Measurements from ENCODE around the gene TMED10. TPM values are rescaled to one million over a fixed set of nuclear protein-coding genes. Genes with fewer than 3 reads are reported as not detected.

Gene TMED10
- total RNA-seq, 2 experiments from 2014 or later: 173 to 179 TPM

DNA sequence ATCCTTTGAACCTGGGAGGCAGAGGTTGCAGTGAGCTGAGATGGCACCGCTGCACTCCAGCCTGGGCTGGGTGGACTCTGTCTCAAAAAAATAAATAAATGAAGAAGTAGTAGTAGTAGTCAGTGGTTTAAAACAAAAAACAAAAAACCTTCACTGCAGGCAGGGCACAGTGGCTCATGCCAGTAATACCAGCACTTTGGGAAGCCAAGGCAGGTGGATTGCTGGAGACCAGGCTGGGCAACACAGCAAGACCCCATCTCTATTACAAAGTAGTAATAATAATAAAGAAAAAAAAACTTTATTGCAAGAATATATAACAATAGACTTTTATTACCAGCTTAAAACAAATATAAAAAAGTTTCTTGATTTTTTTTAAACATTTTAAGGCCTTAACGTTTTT, 35.8 kb downstream of the TMED10 start:
- POLR2A ChIA-PET: interaction anchor here (1.0 kb wide), 1 partner anchor 161 kb away, joined by 3 read pairs; no protein-coding TSS in a partner anchor
- Mint-ChIP-seq H3K9me3 (no peaks in the 10 kb centered on the region), H3K27ac (no peak overlapping the region), H3K27me3 (no peaks in the 10 kb centered on the region), H3K36me3 (ENCODE audit: low read depth) (peaks cover 26% of the 10 kb centered on the region), H3K4me3 (no peak overlapping the region), H3K4me1 (ENCODE audit: low read depth) (peaks cover 57% of the 10 kb centered on the region)
- ATAC-seq (no peak), DNase-seq (no peak)
- intact Hi-C loops (cut with micrococcal nuclease): no loop called here
- CTCF ChIA-PET: interaction anchor here (0.6 to 14.6 kb wide), 13 partner anchors 9 to 348 kb away, joined by 3 to 268 read pairs (median 4); no protein-coding TSS in a partner anchor
- TF ChIP-seq, protein P1, sequence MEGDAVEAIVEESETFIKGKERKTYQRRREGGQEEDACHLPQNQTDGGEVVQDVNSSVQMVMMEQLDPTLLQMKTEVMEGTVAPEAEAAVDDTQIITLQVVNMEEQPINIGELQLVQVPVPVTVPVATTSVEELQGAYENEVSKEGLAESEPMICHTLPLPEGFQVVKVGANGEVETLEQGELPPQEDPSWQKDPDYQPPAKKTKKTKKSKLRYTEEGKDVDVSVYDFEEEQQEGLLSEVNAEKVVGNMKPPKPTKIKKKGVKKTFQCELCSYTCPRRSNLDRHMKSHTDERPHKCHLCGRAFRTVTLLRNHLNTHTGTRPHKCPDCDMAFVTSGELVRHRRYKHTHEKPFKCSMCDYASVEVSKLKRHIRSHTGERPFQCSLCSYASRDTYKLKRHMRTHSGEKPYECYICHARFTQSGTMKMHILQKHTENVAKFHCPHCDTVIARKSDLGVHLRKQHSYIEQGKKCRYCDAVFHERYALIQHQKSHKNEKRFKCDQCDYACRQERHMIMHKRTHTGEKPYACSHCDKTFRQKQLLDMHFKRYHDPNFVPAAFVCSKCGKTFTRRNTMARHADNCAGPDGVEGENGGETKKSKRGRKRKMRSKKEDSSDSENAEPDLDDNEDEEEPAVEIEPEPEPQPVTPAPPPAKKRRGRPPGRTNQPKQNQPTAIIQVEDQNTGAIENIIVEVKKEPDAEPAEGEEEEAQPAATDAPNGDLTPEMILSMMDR (IDR thresholded peaks at IDR 0.05): no peak

DNA sequence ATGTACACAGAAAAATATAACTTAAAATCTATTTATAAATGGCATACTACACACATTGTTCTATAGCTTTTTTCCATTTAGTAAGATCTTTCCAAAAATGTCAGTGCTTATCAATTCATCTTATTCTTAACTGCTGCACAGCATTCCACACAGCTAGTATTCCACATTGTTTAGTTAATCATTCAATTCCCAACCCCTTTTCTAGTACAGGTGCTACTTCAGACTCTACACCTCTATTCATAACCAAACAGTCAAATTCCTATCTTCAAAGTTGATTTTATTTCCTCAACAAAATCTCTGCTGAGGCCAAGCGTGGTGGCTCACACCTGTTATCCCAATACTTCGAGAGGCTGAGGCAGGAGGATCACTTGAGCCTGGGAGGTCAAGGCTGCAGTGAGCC, 37.2 kb downstream of the TMED10 start:
- CTCF ChIA-PET: interaction anchor here (0.5 to 14.6 kb wide), 5 partner anchors 15 to 278 kb away, joined by 3 to 268 read pairs (median 3); no protein-coding TSS in a partner anchor
- no peak for ATAC-seq
- no peak for DNase-seq
- intact Hi-C loops (cut with micrococcal nuclease): no loop called here
- Mint-ChIP-seq H3K4me3 (no peak overlapping the region), H3K27me3 (no peaks in the 10 kb centered on the region), H3K4me1 (ENCODE audit: low read depth) (peaks cover 46% of the 10 kb centered on the region), H3K36me3 (ENCODE audit: low read depth) (peaks cover 26% of the 10 kb centered on the region), H3K27ac (peak overlapping the region; percentile 14), H3K9me3 (no peaks in the 10 kb centered on the region)
- TF ChIP-seq, protein P1 (IDR thresholded peaks at IDR 0.05): no peak
- POLR2A ChIA-PET: interaction anchor here (0.6 to 2.1 kb wide), 2 partner anchors 13 to 1576 kb away, joined by 3 to 8 read pairs; partner anchors contain the start of gene NEK9

DNA sequence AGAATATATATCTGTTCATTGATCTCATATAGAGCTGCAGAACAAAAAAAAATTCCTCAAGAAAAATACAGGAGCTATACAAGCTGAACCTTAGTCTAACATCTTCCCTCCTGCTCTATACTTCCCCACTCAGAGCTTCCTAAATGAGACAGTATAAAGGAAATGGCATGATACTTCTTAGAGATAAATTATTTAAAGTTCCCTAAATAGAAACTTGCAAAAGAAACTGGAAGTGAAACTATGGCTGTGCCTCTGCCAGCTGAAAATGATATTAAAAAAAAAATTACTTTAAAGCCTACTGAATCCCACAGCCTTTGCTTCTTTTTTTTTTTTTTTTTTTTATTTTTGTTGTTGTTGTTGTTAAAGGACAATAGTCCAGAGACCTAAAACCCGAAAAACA, 37.9 kb downstream of the TMED10 start:
- Mint-ChIP-seq H3K27me3 (no peaks in the 10 kb centered on the region), H3K4me1 (ENCODE audit: low read depth) (peaks cover 42% of the 10 kb centered on the region), H3K9me3 (peaks cover 2% of the 10 kb centered on the region)

DNA sequence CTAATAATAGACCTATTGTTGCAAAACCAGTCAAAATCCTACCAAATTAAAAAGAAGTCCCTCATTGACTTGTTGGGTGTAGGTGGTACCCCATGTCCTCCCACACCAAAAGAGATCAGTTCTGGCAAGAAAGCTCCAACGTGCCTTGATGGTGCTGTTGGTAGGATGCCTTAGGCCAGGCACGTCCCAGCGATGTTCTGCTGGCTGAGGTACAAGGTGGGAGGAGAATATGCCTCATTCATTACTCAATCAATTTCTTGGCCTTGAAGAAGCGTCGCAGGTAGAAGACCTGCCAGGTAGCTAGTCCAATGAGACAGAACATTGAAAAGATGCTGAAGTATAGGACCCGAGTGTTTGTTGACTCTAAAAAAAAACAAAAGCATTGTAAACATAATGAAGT, 41.8 kb downstream of the TMED10 start:
- Mint-ChIP-seq H3K4me1 (ENCODE audit: low read depth) (peaks cover 26% of the 10 kb centered on the region), H3K27ac (peak overlapping the region; percentile 44), H3K4me3 (no peak overlapping the region), H3K36me3 (ENCODE audit: low read depth) (peaks cover 32% of the 10 kb centered on the region), H3K9me3 (peaks cover 2% of the 10 kb centered on the region), H3K27me3 (no peaks in the 10 kb centered on the region)
- TF ChIP-seq, protein P1 (IDR thresholded peaks at IDR 0.05): no peak
- ATAC-seq (no peak), DNase-seq (no peak)
- POLR2A ChIA-PET: interaction anchor here (1.1 to 1.4 kb wide), 2 partner anchors 9 to 167 kb away, joined by 3 read pairs; no protein-coding TSS in a partner anchor
- intact Hi-C loops (cut with micrococcal nuclease): no loop called here
- CTCF ChIA-PET: interaction anchor here (0.9 to 14.6 kb wide), 2 partner anchors 9 to 167 kb away, joined by 4 to 268 read pairs; no protein-coding TSS in a partner anchor

More for the DNA sequence above, 37.9 kb downstream of the TMED10 start:
- Mint-ChIP-seq H3K27ac (peak overlapping the region; percentile 72), H3K4me3 (no peak overlapping the region), H3K36me3 (ENCODE audit: low read depth) (peaks cover 28% of the 10 kb centered on the region)
- TF ChIP-seq, protein P1 (IDR thresholded peaks at IDR 0.05): no peak
- ChIA-PET CTCF (interaction anchor here (1.0 to 14.6 kb wide), 6 partner anchors 12 to 163 kb away, joined by 3 to 268 read pairs (median 4); no protein-coding TSS in a partner anchor), POLR2A (interaction anchor here (0.6 to 2.1 kb wide), 2 partner anchors 12 to 1576 kb away, joined by 3 to 8 read pairs; partner anchors contain the start of gene NEK9)
- no peak for DNase-seq
- ATAC-seq: peak; percentile 66
- intact Hi-C loops (cut with micrococcal nuclease): no loop called here

DNA sequence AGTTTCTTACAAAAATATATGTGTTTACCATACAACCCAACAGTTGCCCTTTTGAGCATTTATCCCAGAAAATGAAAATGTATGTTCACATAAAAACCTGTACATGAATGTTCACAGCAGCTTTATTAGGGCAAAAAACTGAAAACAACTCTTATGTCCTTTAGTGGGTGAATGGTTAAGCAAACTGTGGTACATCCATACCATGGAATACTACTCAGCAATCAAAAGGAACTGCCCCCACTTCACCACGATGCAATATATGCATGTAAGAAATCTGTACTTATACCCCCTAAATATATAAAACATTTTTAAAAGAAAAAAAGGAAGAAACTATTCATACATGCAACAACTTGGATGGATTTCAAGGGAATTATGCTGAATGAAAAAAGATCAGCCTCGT, 42.8 kb downstream of the TMED10 start:
- no peak for ATAC-seq
- CTCF ChIA-PET: interaction anchor here (0.9 to 14.6 kb wide), 2 partner anchors 10 to 168 kb away, joined by 4 to 268 read pairs; no protein-coding TSS in a partner anchor
- Mint-ChIP-seq H3K4me3 (no peak overlapping the region), H3K27me3 (no peaks in the 10 kb centered on the region), H3K4me1 (ENCODE audit: low read depth) (peaks cover 20% of the 10 kb centered on the region), H3K27ac (no peak overlapping the region), H3K36me3 (ENCODE audit: low read depth) (peaks cover 33% of the 10 kb centered on the region), H3K9me3 (peaks cover 2% of the 10 kb centered on the region)
- POLR2A ChIA-PET: interaction anchor here (1.4 kb wide), 1 partner anchor 168 kb away, joined by 3 read pairs; no protein-coding TSS in a partner anchor
- DNase-seq: no peak
- TF ChIP-seq, protein P1 (IDR thresholded peaks at IDR 0.05): no peak
- intact Hi-C loops (cut with micrococcal nuclease): loop anchor here (2.0 kb wide), 1 partner anchor 161 kb away; no protein-coding TSS in a partner anchor
